Measurements from ENCODE around the gene GRAP2. TPM values are rescaled to one million over a fixed set of nuclear protein-coding genes. Genes with fewer than 3 reads are reported as not detected.

Gene GRAP2
- total and polyA plus RNA-seq, 10 of the 15 experiments (the other 5 are each of a cell fraction or from before 2014, with no cell fraction given): 3.3 to 79.1 (median 59.6) TPM

- TF ChIP-seq ELK1 (IDR thresholded peaks at IDR 0.05; ENCODE audit: low read depth, low read length) (no peak), CEBPZ (IDR thresholded peaks at IDR 0.05; ENCODE audit: low read depth, low read length) (no peak), NR2C2 (IDR thresholded peaks at IDR 0.05; ENCODE audit: borderline replicate concordance, control insufficient read depth, insufficient read length, low read depth) (no peak), YY1 (IDR thresholded peaks at IDR 0.05; ENCODE audit: low read depth, low read length) (no peak), CHD4 (IDR thresholded peaks at IDR 0.05) (0 out of 2 replicates have a peak, but pooled peaks have one; percentile 67), JUNB (IDR thresholded peaks at IDR 0.05) (peak; percentile 96), YBX1 (IDR thresholded peaks at IDR 0.05) (no peak), MYB (IDR thresholded peaks at IDR 0.05; ENCODE audit: borderline replicate concordance, low read depth, low read length) (no peak), RUNX3 (IDR thresholded peaks at IDR 0.05; ENCODE audit: low read length) (peak; percentile 45), SP1 (IDR thresholded peaks at IDR 0.05; ENCODE audit: low read depth, low read length) (no peak), MEF2B (IDR thresholded peaks at IDR 0.05; ENCODE audit: partially characterized antibody, poor library complexity, severe bottlenecking) (peak; percentile 84), CHD2 (IDR thresholded peaks at IDR 0.05; ENCODE audit: borderline replicate concordance, low read depth, low read length) (no peak), SIN3A (IDR thresholded peaks at IDR 0.05; ENCODE audit: low read depth, low read length) (no peak), STAT3 (IDR thresholded peaks at IDR 0.05; ENCODE audit: low read depth, low read length) (no peak), HDAC6 (IDR thresholded peaks at IDR 0.05; ENCODE audit: unreplicated experiment) (no peak)
- TF ChIP-seq, protein P1, sequence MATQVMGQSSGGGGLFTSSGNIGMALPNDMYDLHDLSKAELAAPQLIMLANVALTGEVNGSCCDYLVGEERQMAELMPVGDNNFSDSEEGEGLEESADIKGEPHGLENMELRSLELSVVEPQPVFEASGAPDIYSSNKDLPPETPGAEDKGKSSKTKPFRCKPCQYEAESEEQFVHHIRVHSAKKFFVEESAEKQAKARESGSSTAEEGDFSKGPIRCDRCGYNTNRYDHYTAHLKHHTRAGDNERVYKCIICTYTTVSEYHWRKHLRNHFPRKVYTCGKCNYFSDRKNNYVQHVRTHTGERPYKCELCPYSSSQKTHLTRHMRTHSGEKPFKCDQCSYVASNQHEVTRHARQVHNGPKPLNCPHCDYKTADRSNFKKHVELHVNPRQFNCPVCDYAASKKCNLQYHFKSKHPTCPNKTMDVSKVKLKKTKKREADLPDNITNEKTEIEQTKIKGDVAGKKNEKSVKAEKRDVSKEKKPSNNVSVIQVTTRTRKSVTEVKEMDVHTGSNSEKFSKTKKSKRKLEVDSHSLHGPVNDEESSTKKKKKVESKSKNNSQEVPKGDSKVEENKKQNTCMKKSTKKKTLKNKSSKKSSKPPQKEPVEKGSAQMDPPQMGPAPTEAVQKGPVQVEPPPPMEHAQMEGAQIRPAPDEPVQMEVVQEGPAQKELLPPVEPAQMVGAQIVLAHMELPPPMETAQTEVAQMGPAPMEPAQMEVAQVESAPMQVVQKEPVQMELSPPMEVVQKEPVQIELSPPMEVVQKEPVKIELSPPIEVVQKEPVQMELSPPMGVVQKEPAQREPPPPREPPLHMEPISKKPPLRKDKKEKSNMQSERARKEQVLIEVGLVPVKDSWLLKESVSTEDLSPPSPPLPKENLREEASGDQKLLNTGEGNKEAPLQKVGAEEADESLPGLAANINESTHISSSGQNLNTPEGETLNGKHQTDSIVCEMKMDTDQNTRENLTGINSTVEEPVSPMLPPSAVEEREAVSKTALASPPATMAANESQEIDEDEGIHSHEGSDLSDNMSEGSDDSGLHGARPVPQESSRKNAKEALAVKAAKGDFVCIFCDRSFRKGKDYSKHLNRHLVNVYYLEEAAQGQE (IDR thresholded peaks at IDR 0.05; ENCODE audit: low read depth, low read length): no peak
- TF ChIP-seq, protein P2, sequence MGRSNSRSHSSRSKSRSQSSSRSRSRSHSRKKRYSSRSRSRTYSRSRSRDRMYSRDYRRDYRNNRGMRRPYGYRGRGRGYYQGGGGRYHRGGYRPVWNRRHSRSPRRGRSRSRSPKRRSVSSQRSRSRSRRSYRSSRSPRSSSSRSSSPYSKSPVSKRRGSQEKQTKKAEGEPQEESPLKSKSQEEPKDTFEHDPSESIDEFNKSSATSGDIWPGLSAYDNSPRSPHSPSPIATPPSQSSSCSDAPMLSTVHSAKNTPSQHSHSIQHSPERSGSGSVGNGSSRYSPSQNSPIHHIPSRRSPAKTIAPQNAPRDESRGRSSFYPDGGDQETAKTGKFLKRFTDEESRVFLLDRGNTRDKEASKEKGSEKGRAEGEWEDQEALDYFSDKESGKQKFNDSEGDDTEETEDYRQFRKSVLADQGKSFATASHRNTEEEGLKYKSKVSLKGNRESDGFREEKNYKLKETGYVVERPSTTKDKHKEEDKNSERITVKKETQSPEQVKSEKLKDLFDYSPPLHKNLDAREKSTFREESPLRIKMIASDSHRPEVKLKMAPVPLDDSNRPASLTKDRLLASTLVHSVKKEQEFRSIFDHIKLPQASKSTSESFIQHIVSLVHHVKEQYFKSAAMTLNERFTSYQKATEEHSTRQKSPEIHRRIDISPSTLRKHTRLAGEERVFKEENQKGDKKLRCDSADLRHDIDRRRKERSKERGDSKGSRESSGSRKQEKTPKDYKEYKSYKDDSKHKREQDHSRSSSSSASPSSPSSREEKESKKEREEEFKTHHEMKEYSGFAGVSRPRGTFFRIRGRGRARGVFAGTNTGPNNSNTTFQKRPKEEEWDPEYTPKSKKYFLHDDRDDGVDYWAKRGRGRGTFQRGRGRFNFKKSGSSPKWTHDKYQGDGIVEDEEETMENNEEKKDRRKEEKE (IDR thresholded peaks at IDR 0.05): no peak
- TF ChIP-seq, protein P3, sequence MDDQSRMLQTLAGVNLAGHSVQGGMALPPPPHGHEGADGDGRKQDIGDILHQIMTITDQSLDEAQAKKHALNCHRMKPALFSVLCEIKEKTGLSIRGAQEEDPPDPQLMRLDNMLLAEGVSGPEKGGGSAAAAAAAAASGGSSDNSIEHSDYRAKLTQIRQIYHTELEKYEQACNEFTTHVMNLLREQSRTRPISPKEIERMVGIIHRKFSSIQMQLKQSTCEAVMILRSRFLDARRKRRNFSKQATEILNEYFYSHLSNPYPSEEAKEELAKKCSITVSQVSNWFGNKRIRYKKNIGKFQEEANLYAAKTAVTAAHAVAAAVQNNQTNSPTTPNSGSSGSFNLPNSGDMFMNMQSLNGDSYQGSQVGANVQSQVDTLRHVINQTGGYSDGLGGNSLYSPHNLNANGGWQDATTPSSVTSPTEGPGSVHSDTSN (IDR thresholded peaks at IDR 0.05; ENCODE audit: insufficient replicate concordance, low read depth, low read length): peak; percentile 30
Measured at GRCh38 chr22:39859903-39860588, 40.8 kb upstream of the GRAP2 start (continued).
